ENCODE data around the gene LGR6.

LGR6 gene

GRCh38 chr1:202215472-202216130 is 22.0 kb downstream of the LGR6 start:
- Mint-ChIP-seq H3K4me3 (no peak overlapping the region), H3K9me3 (no peaks in the 10 kb centered on the region), H3K27me3 (peaks cover 25% of the 10 kb centered on the region), H3K27ac (no peak overlapping the region), H3K4me1 (peaks cover 9% of the 10 kb centered on the region), H3K36me3 (no peaks in the 10 kb centered on the region)

- H3K9me3 Mint-ChIP-seq = no peaks in the 10 kb centered on the region
- H3K4me3 Mint-ChIP-seq = no peak overlapping the region
- H3K36me3 Mint-ChIP-seq = no peaks in the 10 kb centered on the region
- peaks cover 21% of the 10 kb centered on the region for H3K27me3 Mint-ChIP-seq
- H3K27ac Mint-ChIP-seq = no peak overlapping the region
- H3K4me1 Mint-ChIP-seq = peaks cover 9% of the 10 kb centered on the region
These were observed 23.1 kb downstream of the LGR6 start for GRCh38 chr1:202216691-202217090.

GRCh38 chr1:202217516-202217915 is 23.9 kb downstream of the LGR6 start:
- Mint-ChIP-seq H3K9me3 (no peaks in the 10 kb centered on the region), H3K4me3 (no peak overlapping the region), H3K4me1 (peaks cover 9% of the 10 kb centered on the region), H3K27ac (no peak overlapping the region), H3K36me3 (no peaks in the 10 kb centered on the region), H3K27me3 (peaks cover 15% of the 10 kb centered on the region)

- H3K4me3 Mint-ChIP-seq = no peak overlapping the region
- H3K4me1 Mint-ChIP-seq = peaks cover 9% of the 10 kb centered on the region
- H3K9me3 Mint-ChIP-seq = no peaks in the 10 kb centered on the region
- peaks cover 14% of the 10 kb centered on the region for H3K27me3 Mint-ChIP-seq
- H3K27ac Mint-ChIP-seq = no peak overlapping the region
- no peaks in the 10 kb centered on the region for H3K36me3 Mint-ChIP-seq
These were observed 24.4 kb downstream of the LGR6 start for GRCh38 chr1:202217951-202218350.

GRCh38 chr1:202220733-202221132 is 27.1 kb downstream of the LGR6 start:
- Mint-ChIP-seq H3K9me3 (no peaks in the 10 kb centered on the region), H3K27me3 (peaks cover 3% of the 10 kb centered on the region), H3K4me3 (no peak overlapping the region), H3K36me3 (no peaks in the 10 kb centered on the region), H3K27ac (no peak overlapping the region), H3K4me1 (no peaks in the 10 kb centered on the region)

- Mint-ChIP-seq H3K4me3 (no peak overlapping the region), H3K9me3 (no peaks in the 10 kb centered on the region), H3K27ac (no peak overlapping the region), H3K27me3 (peaks cover 2% of the 10 kb centered on the region), H3K36me3 (no peaks in the 10 kb centered on the region), H3K4me1 (no peaks in the 10 kb centered on the region)
These were observed 28.6 kb downstream of the LGR6 start for GRCh38 chr1:202221911-202222909.

GRCh38 chr1:202223121-202223860 is 29.7 kb downstream of the LGR6 start:
- no peaks in the 10 kb centered on the region for H3K36me3 Mint-ChIP-seq
- no peaks in the 10 kb centered on the region for H3K9me3 Mint-ChIP-seq
- no peak overlapping the region for H3K4me3 Mint-ChIP-seq
- no peak overlapping the region for H3K27ac Mint-ChIP-seq
- H3K4me1 Mint-ChIP-seq = peaks cover 7% of the 10 kb centered on the region
- H3K27me3 Mint-ChIP-seq = peaks cover 2% of the 10 kb centered on the region

- H3K9me3 Mint-ChIP-seq = no peaks in the 10 kb centered on the region
- H3K27ac Mint-ChIP-seq = no peak overlapping the region
- H3K4me1 Mint-ChIP-seq = peaks cover 11% of the 10 kb centered on the region
- no peaks in the 10 kb centered on the region for H3K36me3 Mint-ChIP-seq
- H3K27me3 Mint-ChIP-seq = no peaks in the 10 kb centered on the region
- no peak overlapping the region for H3K4me3 Mint-ChIP-seq
These were observed 30.9 kb downstream of the LGR6 start for GRCh38 chr1:202224453-202224852.

GRCh38 chr1:202225131-202225530 is 31.5 kb downstream of the LGR6 start:
- Mint-ChIP-seq H3K36me3 (no peaks in the 10 kb centered on the region), H3K27ac (no peak overlapping the region), H3K4me1 (peaks cover 11% of the 10 kb centered on the region), H3K9me3 (no peaks in the 10 kb centered on the region), H3K4me3 (no peak overlapping the region), H3K27me3 (no peaks in the 10 kb centered on the region)

- Mint-ChIP-seq H3K9me3 (no peaks in the 10 kb centered on the region), H3K36me3 (no peaks in the 10 kb centered on the region), H3K4me3 (no peak overlapping the region), H3K4me1 (peaks cover 11% of the 10 kb centered on the region), H3K27ac (no peak overlapping the region), H3K27me3 (no peaks in the 10 kb centered on the region)
These were observed 33.6 kb downstream of the LGR6 start for GRCh38 chr1:202227053-202227672.

- Mint-ChIP-seq H3K4me3 (no peak overlapping the region), H3K9me3 (no peaks in the 10 kb centered on the region), H3K4me1 (peaks cover 11% of the 10 kb centered on the region), H3K36me3 (no peaks in the 10 kb centered on the region), H3K27ac (no peak overlapping the region), H3K27me3 (no peaks in the 10 kb centered on the region)
These were observed 34.4 kb downstream of the LGR6 start for GRCh38 chr1:202227997-202228401.

- no peaks in the 10 kb centered on the region for H3K9me3 Mint-ChIP-seq
- H3K36me3 Mint-ChIP-seq = no peaks in the 10 kb centered on the region
- no peak overlapping the region for H3K4me3 Mint-ChIP-seq
- H3K27ac Mint-ChIP-seq = no peak overlapping the region
- no peaks in the 10 kb centered on the region for H3K27me3 Mint-ChIP-seq
- peaks cover 11% of the 10 kb centered on the region for H3K4me1 Mint-ChIP-seq
These were observed 35.0 kb downstream of the LGR6 start for GRCh38 chr1:202228484-202229122.

- no peaks in the 10 kb centered on the region for H3K9me3 Mint-ChIP-seq
- H3K27me3 Mint-ChIP-seq = no peaks in the 10 kb centered on the region
- H3K36me3 Mint-ChIP-seq = no peaks in the 10 kb centered on the region
- H3K27ac Mint-ChIP-seq = no peak overlapping the region
- H3K4me3 Mint-ChIP-seq = no peak overlapping the region
- H3K4me1 Mint-ChIP-seq = peaks cover 11% of the 10 kb centered on the region
These were observed 35.8 kb downstream of the LGR6 start for GRCh38 chr1:202229376-202229775.

- H3K9me3 Mint-ChIP-seq = no peaks in the 10 kb centered on the region
- no peak overlapping the region for H3K4me3 Mint-ChIP-seq
- no peaks in the 10 kb centered on the region for H3K36me3 Mint-ChIP-seq
- H3K4me1 Mint-ChIP-seq = peaks cover 11% of the 10 kb centered on the region
- no peak overlapping the region for H3K27ac Mint-ChIP-seq
- H3K27me3 Mint-ChIP-seq = no peaks in the 10 kb centered on the region
These were observed 36.7 kb downstream of the LGR6 start for GRCh38 chr1:202230061-202230938.
